Mucosa of rectum (tissue), 2 donors: ENCODE measurements around the gene SCAI.
A peak's percentile ranks its signal among the peaks of the same experiment; 100 is the strongest.
"Not testable (repeated sequence)": the region's sequence is repeated elsewhere in the genome, so short reads cannot be mapped to it uniquely, and the experiment has no call there.

Experiments
- H3K27ac ChIP-seq, 2 donors: one replicate each; pipeline ENCODE4 v1.7.0; 2013; ENCODE audit warnings: inconsistent platforms in 2 of 2, low read depth in 2 of 2, low read length in 2 of 2
- H3K27me3 ChIP-seq, 2 donors: one replicate each; pipeline ENCODE4 v1.7.0; 2013; ENCODE audit warnings: low read length in 2 of 2; ENCODE audit not compliant: control insufficient read depth in 2 of 2, insufficient read depth in 2 of 2
- H3K36me3 ChIP-seq, 2 donors: one replicate each; pipeline ENCODE4 v1.7.0; 2013; ENCODE audit warnings: low read length in 2 of 2; ENCODE audit not compliant: control insufficient read depth in 2 of 2, insufficient read depth in 2 of 2
- H3K4me1 ChIP-seq, 2 donors: one replicate each; pipeline ENCODE4 v1.7.0; 2013; ENCODE audit warnings: low read length in 2 of 2, mild to moderate bottlenecking in 1 of 2; ENCODE audit not compliant: control insufficient read depth in 2 of 2, insufficient read depth in 2 of 2
- H3K4me3 ChIP-seq, 2 donors: one replicate each; pipeline ENCODE4 v1.7.0; 2013; ENCODE audit warnings: low read length in 2 of 2
- H3K9ac ChIP-seq, 2 donors: one replicate each; pipeline ENCODE4 v1.7.0; 2013; ENCODE audit warnings: low read length in 2 of 2, low read depth in 1 of 2, mild to moderate bottlenecking in 1 of 2
- H3K9me3 ChIP-seq, 2 donors: one replicate each; pipeline ENCODE4 v1.7.0; 2013; ENCODE audit warnings: low read length in 2 of 2; ENCODE audit not compliant: control insufficient read depth in 2 of 2
- donor health status: healthy.
- donor health status: Normal muscosa, but diverticular disease.

Gene SCAI

GRCh38 chr9:125143377-125144090 is at the start of gene SCAI:
Gene SCAI (minus strand): TSS chr9:125143528. CDS start chr9:125143437, 91 bp downstream.
- Histone ChIP-seq H3K27me3 (no peaks in the 10 kb centered on the region), H3K4me1 (peaks cover 4 to 8% of the 10 kb centered on the region in 2 donors), H3K9ac (peak within 1 kb of the TSS; percentile 75 to 76), H3K4me3 (peak within 1 kb of the TSS; percentile 81 to 85), H3K27ac (peak within 1 kb of the TSS in 1 of 2 donors; percentile 54), H3K9me3 (no peaks in the 10 kb centered on the region), H3K36me3 (no peaks in the 10 kb centered on the region)

GRCh38 chr9:125190361-125190801 is 47.1 kb upstream of the SCAI start:
- peak overlapping the region; percentile 86 to 88 for H3K27ac ChIP-seq
- no peaks in the 10 kb centered on the region for H3K36me3 ChIP-seq
- peak overlapping the region; percentile 91 to 96 for H3K4me3 ChIP-seq
- no peaks in the 10 kb centered on the region for H3K27me3 ChIP-seq
- peak overlapping the region; percentile 95 to 97 for H3K9ac ChIP-seq
- no peaks in the 10 kb centered on the region for H3K9me3 ChIP-seq
- H3K4me1 ChIP-seq = peaks cover 0 to 12% of the 10 kb centered on the region in 2 donors

GRCh38 chr9:125189361-125190289 is 46.3 kb upstream of the SCAI start, which contains the start of gene PPP6C:
Gene PPP6C (minus strand): TSS chr9:125189803. CDS start chr9:125189718, 85 bp downstream.
- peaks cover 0 to 12% of the 10 kb centered on the region in 2 donors for H3K4me1 ChIP-seq

GRCh38 chr9:125189011-125189360 is 45.7 kb upstream of the SCAI start:
- H3K36me3 ChIP-seq = no peaks in the 10 kb centered on the region
- peak overlapping the region; percentile 95 to 97 for H3K9ac ChIP-seq
- H3K27ac ChIP-seq = peak overlapping the region; percentile 86 to 88
- no peaks in the 10 kb centered on the region for H3K9me3 ChIP-seq
- H3K4me1 ChIP-seq = peaks cover 3 to 13% of the 10 kb centered on the region in 2 donors
- peak overlapping the region; percentile 91 to 96 for H3K4me3 ChIP-seq
- H3K27me3 ChIP-seq = no peaks in the 10 kb centered on the region

More at GRCh38 chr9:125189361-125190289, 46.3 kb upstream of the SCAI start, which contains the start of gene PPP6C:
- Histone ChIP-seq H3K36me3 (no peaks in the 10 kb centered on the region), H3K9ac (peak within 1 kb of the TSS; percentile 95 to 97), H3K9me3 (no peaks in the 10 kb centered on the region), H3K4me3 (peak within 1 kb of the TSS; percentile 91 to 96), H3K27me3 (no peaks in the 10 kb centered on the region), H3K27ac (peak within 1 kb of the TSS; percentile 86 to 88)

GRCh38 chr9:125183561-125183960 is 40.2 kb upstream of the SCAI start:
- H3K4me1 ChIP-seq = peaks cover 13 to 19% of the 10 kb centered on the region in 2 donors
- H3K9ac ChIP-seq = peak overlapping the region in 1 of 2 donors; percentile 42

GRCh38 chr9:125183054-125183453 is 39.7 kb upstream of the SCAI start:
- H3K27ac ChIP-seq = peak overlapping the region; percentile 43 to 73
- H3K9me3 ChIP-seq = no peaks in the 10 kb centered on the region
- H3K4me3 ChIP-seq = peak overlapping the region in 1 of 2 donors; percentile 32
- no peaks in the 10 kb centered on the region for H3K36me3 ChIP-seq
- no peak overlapping the region for H3K9ac ChIP-seq
- H3K27me3 ChIP-seq = no peaks in the 10 kb centered on the region
- peaks cover 11 to 21% of the 10 kb centered on the region in 2 donors for H3K4me1 ChIP-seq

More at GRCh38 chr9:125183561-125183960, 40.2 kb upstream of the SCAI start:
- H3K27ac ChIP-seq = peak overlapping the region; percentile 43 to 73
- H3K9me3 ChIP-seq = no peaks in the 10 kb centered on the region
- peak overlapping the region in 1 of 2 donors; percentile 32 for H3K4me3 ChIP-seq
- no peaks in the 10 kb centered on the region for H3K36me3 ChIP-seq
- H3K27me3 ChIP-seq = no peaks in the 10 kb centered on the region

- H3K9ac ChIP-seq, H3K27ac ChIP-seq, H3K4me3 ChIP-seq, H3K9me3 ChIP-seq, H3K27me3 ChIP-seq, H3K36me3 ChIP-seq: not testable (repeated sequence)
- H3K4me1 ChIP-seq = peaks cover 14 to 24% of the 10 kb centered on the region in 2 donors
These were observed 38.4 kb upstream of the SCAI start for GRCh38 chr9:125181756-125182155.

GRCh38 chr9:125180876-125181275 is 37.5 kb upstream of the SCAI start:
- H3K9me3 ChIP-seq = no peaks in the 10 kb centered on the region
- H3K4me3 ChIP-seq = no peak overlapping the region
- H3K27me3 ChIP-seq = no peaks in the 10 kb centered on the region
- no peak overlapping the region for H3K9ac ChIP-seq
- peaks cover 12 to 24% of the 10 kb centered on the region in 2 donors for H3K4me1 ChIP-seq
- no peaks in the 10 kb centered on the region for H3K36me3 ChIP-seq
- H3K27ac ChIP-seq = no peak overlapping the region

GRCh38 chr9:125179776-125180175 is 36.4 kb upstream of the SCAI start:
- not testable (repeated sequence) for H3K27ac ChIP-seq, H3K9ac ChIP-seq, H3K27me3 ChIP-seq, H3K4me3 ChIP-seq, H3K9me3 ChIP-seq, H3K36me3 ChIP-seq
- peaks cover 11 to 24% of the 10 kb centered on the region in 2 donors for H3K4me1 ChIP-seq
